HEK293 (cell line): Measurements from ENCODE around the gene FIGN.

ENCODE experiments used
- CTCF ChIA-PET: fragments of 350-600 bp; formaldehyde crosslinking; extraction: SDS; loops from one replicate; lab custom pipeline; 2021; ENCODE audit warnings: antibody characterized with exemption; lab: Yijun Ruan, JAX
- POLR2A ChIA-PET: fragments of 300-600 bp; formaldehyde crosslinking; extraction: SDS; loops from one replicate; lab custom pipeline; 2020; ENCODE audit warnings: antibody characterized with exemption, inconsistent platforms; lab: Yijun Ruan, JAX
- H3K27ac ChIP-seq: fragments of 200-500 bp; sonication (Bioruptor generic); 2 replicates; pipeline ENCODE4 v1.5.1; 2014; ENCODE audit warnings: low read depth, low read length, control low read depth, inconsistent platforms; ENCODE audit errors: extremely low read depth
- H3K36me3 ChIP-seq, 2 experiments: fragments of 200-500 bp in 1 of 2; sonication (Bioruptor generic) in 1 of 2; 1 replicate in 1 of 2; 2 replicates in 1 of 2; pipeline ENCODE4 v1.5.1; 2014 to 2017; ENCODE audit warnings: inconsistent platforms in 2 of 2, low read length in 2 of 2; ENCODE audit not compliant: control insufficient read depth in 2 of 2, insufficient read depth in 1 of 2
- H3K4me1 ChIP-seq: fragments of 200-500 bp; sonication (Bioruptor generic); 2 replicates; pipeline ENCODE4 v1.5.1; 2014; ENCODE audit warnings: mild to moderate bottlenecking, low read length, inconsistent platforms; ENCODE audit not compliant: control insufficient read depth, insufficient read depth
- H3K4me3 ChIP-seq: 2 replicates; pipeline ENCODE4 v1.5.1; 2011; ENCODE audit warnings: low read depth, mild to moderate bottlenecking, control low read depth, low read length, moderate library complexity
- H3K9me3 ChIP-seq: fragments of 200-500 bp; sonication (Bioruptor generic); 2 replicates; pipeline ENCODE4 v1.5.1; 2014; ENCODE audit warnings: low read depth, low read length, inconsistent platforms; ENCODE audit not compliant: control insufficient read depth, insufficient read depth
- GLI4 ChIP-seq: fragments of 450-650 bp; formaldehyde crosslinking; IDR thresholded peaks from 2 replicates; pipeline ENCODE4 v1.5.1; 2016; ENCODE audit warnings: missing biosample characterization, missing genetic modification characterization
- IKZF3 ChIP-seq: fragments of 450-650 bp; IDR thresholded peaks from 2 replicates; pipeline ENCODE4 v1.5.0; 2018; ENCODE audit warnings: missing biosample characterization, mild to moderate bottlenecking, missing genetic modification characterization, moderate library complexity
- MEIS1 ChIP-seq: sonication (generic); formaldehyde crosslinking; IDR thresholded peaks from 2 replicates; pipeline ENCODE4 v1.8.1; 2022; ENCODE audit warnings: missing genetic modification reagents, mild to moderate bottlenecking, borderline replicate concordance
- PRDM6 ChIP-seq: fragments of 450-650 bp; formaldehyde crosslinking; IDR thresholded peaks from 2 replicates; pipeline ENCODE4 v1.5.1; 2017; ENCODE audit warnings: missing biosample characterization, missing genetic modification characterization
- REST ChIP-seq: fragments of 450-650 bp; formaldehyde crosslinking; IDR thresholded peaks from 2 replicates; pipeline ENCODE4 v1.5.1; 2016; ENCODE audit warnings: missing biosample characterization, missing genetic modification characterization
- ZBTB49 ChIP-seq: fragments of 450-650 bp; formaldehyde crosslinking; IDR thresholded peaks from 2 replicates; pipeline ENCODE4 v1.5.1; 2016; ENCODE audit warnings: missing biosample characterization, missing genetic modification characterization, low read depth
- ZNF138 ChIP-seq: fragments of 450-650 bp; formaldehyde crosslinking; IDR thresholded peaks from 2 replicates; pipeline ENCODE4 v1.5.1; 2016; ENCODE audit warnings: missing biosample characterization, missing genetic modification characterization, borderline replicate concordance
- ZNF140 ChIP-seq: fragments of 450-650 bp; formaldehyde crosslinking; IDR thresholded peaks from 2 replicates; pipeline ENCODE4 v1.5.1; 2016; ENCODE audit warnings: missing biosample characterization, missing genetic modification characterization
- ZNF148 ChIP-seq: fragments of 450-650 bp; formaldehyde crosslinking; IDR thresholded peaks from 2 replicates; pipeline ENCODE4 v1.5.0; 2017; ENCODE audit warnings: missing biosample characterization, missing genetic modification characterization, borderline replicate concordance
- ZNF426 ChIP-seq: fragments of 450-650 bp; formaldehyde crosslinking; IDR thresholded peaks from 2 replicates; pipeline ENCODE4 v1.5.1; 2017; ENCODE audit warnings: missing biosample characterization, missing genetic modification characterization, mild to moderate bottlenecking, inconsistent platforms, moderate library complexity
- ZNF596 ChIP-seq: fragments of 450-650 bp; IDR thresholded peaks from 2 replicates; pipeline ENCODE4 v1.5.0; 2018; ENCODE audit warnings: missing biosample characterization, mild to moderate bottlenecking, missing genetic modification characterization, moderate library complexity
- ZNF621 ChIP-seq: fragments of 450-650 bp; formaldehyde crosslinking; IDR thresholded peaks from 2 replicates; pipeline ENCODE4 v1.5.1; 2017; ENCODE audit warnings: missing biosample characterization, missing genetic modification characterization
- ZNF626 ChIP-seq: fragments of 450-650 bp; sonication (Bioruptor Pico); formaldehyde crosslinking; IDR thresholded peaks from 2 replicates; pipeline ENCODE4 v1.5.1; 2018; ENCODE audit warnings: missing biosample characterization, missing genetic modification characterization, inconsistent platforms
- ZNF76 ChIP-seq: fragments of 450-650 bp; formaldehyde crosslinking; IDR thresholded peaks from 2 replicates; pipeline ENCODE4; 2016; ENCODE audit warnings: low read depth, missing biosample characterization, missing genetic modification characterization, borderline replicate concordance
- ZNF792 ChIP-seq: fragments of 450-650 bp; formaldehyde crosslinking; IDR thresholded peaks from 2 replicates; pipeline ENCODE4 v1.5.1; 2016; ENCODE audit warnings: missing biosample characterization, missing genetic modification characterization
- ZSCAN4 ChIP-seq: fragments of 450-650 bp; formaldehyde crosslinking; IDR thresholded peaks from 2 replicates; pipeline ENCODE4 v1.5.1; 2017; ENCODE audit warnings: missing biosample characterization, missing genetic modification characterization
- TF ChIP-seq, protein P1 (sequence below): fragments of 450-650 bp; formaldehyde crosslinking; IDR thresholded peaks from 2 replicates; pipeline ENCODE4 v1.5.1; 2016; ENCODE audit warnings: missing biosample characterization, missing genetic modification characterization

FIGN gene

DNA sequence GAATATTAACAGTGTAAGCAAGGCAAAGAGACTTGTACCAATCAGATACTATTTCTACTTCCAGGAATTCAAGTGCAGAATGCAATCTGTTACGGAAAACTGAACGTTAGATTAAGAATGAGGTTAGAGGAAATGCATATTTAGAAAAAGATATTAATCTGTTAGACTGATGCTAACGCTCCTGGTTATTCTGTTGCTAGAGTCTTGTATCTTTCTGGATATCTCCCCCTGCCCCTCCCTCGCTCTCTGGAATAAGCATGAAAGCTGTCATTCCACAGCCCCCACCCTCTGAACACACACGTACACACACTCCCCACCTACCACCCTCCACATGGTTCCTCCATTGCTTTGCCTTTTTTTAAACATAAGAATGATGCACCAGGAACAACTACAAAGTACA lies 24.1 kb downstream of the FIGN start:
- POLR2A ChIA-PET = no interaction called here
- Histone ChIP-seq H3K9me3 (no peaks in the 10 kb centered on the region), H3K4me3 (no peak overlapping the region), H3K27ac (no peak overlapping the region), H3K4me1 (peaks cover 20% of the 10 kb centered on the region), H3K36me3 (no peaks in the 10 kb centered on the region)
- CTCF ChIA-PET = interaction anchor here (0.7 kb wide), 1 partner anchor 362 kb away, joined by 3 read pairs; no protein-coding TSS in a partner anchor
- no peak for TF ChIP-seq ZNF426 (tag by site-specific recombination)
- TF ChIP-seq, all 188 proteins: peak for 0

GRCh38 chr2:163711258-163711657 lies 24.6 kb downstream of the FIGN start:
- Histone ChIP-seq H3K36me3 (no peaks in the 10 kb centered on the region), H3K27ac (no peak overlapping the region), H3K9me3 (no peaks in the 10 kb centered on the region), H3K4me1 (peaks cover 17% of the 10 kb centered on the region)
- TF ChIP-seq IKZF3 (no peak), ZNF138 (no peak), ZNF792 (no peak), ZNF626 (tag by site-specific recombination) (no peak), ZNF596 (tag by site-specific recombination) (no peak), GLI4 (tag by site-specific recombination) (no peak), ZNF76 (tag by site-specific recombination) (no peak), ZNF621 (no peak), REST (tag by site-specific recombination) (no peak), ZNF148 (tag by site-specific recombination) (no peak), ZBTB49 (tag by site-specific recombination) (no peak), ZSCAN4 (tag by site-specific recombination) (no peak), PRDM6 (tag by site-specific recombination) (no peak), MEIS1 (CRISPR knock-in tag) (no peak), ZNF140 (tag by site-specific recombination) (no peak)
- TF ChIP-seq, protein P1, sequence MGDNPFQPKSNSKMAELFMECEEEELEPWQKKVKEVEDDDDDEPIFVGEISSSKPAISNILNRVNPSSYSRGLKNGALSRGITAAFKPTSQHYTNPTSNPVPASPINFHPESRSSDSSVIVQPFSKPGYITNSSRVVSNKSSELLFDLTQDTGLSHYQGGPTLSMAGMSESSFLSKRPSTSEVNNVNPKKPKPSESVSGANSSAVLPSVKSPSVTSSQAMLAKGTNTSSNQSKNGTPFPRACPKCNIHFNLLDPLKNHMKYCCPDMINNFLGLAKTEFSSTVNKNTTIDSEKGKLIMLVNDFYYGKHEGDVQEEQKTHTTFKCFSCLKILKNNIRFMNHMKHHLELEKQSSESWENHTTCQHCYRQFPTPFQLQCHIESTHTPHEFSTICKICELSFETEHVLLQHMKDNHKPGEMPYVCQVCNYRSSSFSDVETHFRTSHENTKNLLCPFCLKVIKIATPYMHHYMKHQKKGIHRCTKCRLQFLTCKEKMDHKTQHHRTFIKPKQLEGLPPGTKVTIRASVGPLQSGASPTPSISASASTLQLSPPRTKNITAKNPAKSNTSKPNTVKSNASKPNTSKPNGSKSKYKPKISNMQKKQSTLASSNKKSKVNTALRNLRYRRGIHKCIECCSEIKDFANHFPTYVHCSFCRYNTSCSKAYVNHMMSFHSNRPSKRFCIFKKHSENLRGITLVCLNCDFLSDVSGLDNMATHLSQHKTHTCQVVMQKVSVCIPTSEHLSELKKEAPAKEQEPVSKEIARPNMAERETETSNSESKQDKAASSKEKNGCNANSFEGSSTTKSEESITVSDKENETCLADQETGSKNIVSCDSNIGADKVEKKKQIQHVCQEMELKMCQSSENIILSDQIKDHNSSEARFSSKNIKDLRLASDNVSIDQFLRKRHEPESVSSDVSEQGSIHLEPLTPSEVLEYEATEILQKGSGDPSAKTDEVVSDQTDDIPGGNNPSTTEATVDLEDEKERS = no peak
- TF ChIP-seq, all 188 proteins: peak for 0
- no peak overlapping the region for H3K4me3 ChIP-seq
- ChIA-PET POLR2A (no interaction called here), CTCF (interaction anchor here (0.7 kb wide), 1 partner anchor 363 kb away, joined by 3 read pairs; no protein-coding TSS in a partner anchor)
